ENCODE data around the gene NUP62. TPM values are rescaled to one million over a fixed set of nuclear protein-coding genes. Genes with fewer than 3 reads are reported as not detected.

The NUP62 gene
- total and polyA plus RNA-seq, 2 experiments from 2014 or later: 55.5 to 99.4 TPM

DNA sequence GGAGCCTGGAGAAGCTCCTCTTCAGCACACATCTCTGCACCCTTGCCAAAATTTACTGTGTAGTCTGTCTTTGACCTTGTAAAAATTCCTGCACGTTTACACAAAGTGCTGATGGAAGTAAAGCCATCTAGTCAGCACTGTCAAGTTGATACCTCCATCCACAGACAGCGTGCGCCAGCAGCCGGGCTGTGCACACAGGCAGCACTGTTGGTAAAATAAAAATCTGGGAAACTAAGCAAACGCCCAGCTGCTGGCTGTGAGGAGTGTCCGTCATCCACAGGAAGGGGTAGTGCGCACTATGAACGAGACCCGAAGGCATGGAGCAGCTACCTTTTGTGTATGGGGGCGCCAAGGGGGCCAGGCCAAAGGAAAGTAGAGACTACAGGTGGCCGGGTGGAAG is 49.0 kb upstream of the NUP62 start:
- H3K4me3 ChIP-seq: no peak overlapping the region
- DNase-seq (ENCODE audit: low spot score) (no peak), ATAC-seq (no peak)
- no peaks in the 10 kb centered on the region for H3K79me2 ChIP-seq (replicated peaks; ENCODE audit: insufficient read depth)
- H2AFZ ChIP-seq: no peak overlapping the region
- no peak overlapping the region for H3K27ac ChIP-seq (ENCODE audit: low read depth)
- no peaks in the 10 kb centered on the region; the same call in 2 of the 3 replicates for H3K9me3 Mint-ChIP-seq
- no peak overlapping the region for H3K4me3 Mint-ChIP-seq
- no peaks in the 10 kb centered on the region for H4K20me1 ChIP-seq (replicated peaks; ENCODE audit: insufficient read depth)
- no peak overlapping the region for H3K4me2 ChIP-seq
- no peaks in the 10 kb centered on the region for H3K36me3 ChIP-seq (ENCODE audit: insufficient read depth)
- no peaks in the 10 kb centered on the region for H3K27me3 ChIP-seq (ENCODE audit: insufficient read depth)
- H3K4me1 ChIP-seq (ENCODE audit: insufficient read depth): no peaks in the 10 kb centered on the region
- TF ChIP-seq, protein P1, sequence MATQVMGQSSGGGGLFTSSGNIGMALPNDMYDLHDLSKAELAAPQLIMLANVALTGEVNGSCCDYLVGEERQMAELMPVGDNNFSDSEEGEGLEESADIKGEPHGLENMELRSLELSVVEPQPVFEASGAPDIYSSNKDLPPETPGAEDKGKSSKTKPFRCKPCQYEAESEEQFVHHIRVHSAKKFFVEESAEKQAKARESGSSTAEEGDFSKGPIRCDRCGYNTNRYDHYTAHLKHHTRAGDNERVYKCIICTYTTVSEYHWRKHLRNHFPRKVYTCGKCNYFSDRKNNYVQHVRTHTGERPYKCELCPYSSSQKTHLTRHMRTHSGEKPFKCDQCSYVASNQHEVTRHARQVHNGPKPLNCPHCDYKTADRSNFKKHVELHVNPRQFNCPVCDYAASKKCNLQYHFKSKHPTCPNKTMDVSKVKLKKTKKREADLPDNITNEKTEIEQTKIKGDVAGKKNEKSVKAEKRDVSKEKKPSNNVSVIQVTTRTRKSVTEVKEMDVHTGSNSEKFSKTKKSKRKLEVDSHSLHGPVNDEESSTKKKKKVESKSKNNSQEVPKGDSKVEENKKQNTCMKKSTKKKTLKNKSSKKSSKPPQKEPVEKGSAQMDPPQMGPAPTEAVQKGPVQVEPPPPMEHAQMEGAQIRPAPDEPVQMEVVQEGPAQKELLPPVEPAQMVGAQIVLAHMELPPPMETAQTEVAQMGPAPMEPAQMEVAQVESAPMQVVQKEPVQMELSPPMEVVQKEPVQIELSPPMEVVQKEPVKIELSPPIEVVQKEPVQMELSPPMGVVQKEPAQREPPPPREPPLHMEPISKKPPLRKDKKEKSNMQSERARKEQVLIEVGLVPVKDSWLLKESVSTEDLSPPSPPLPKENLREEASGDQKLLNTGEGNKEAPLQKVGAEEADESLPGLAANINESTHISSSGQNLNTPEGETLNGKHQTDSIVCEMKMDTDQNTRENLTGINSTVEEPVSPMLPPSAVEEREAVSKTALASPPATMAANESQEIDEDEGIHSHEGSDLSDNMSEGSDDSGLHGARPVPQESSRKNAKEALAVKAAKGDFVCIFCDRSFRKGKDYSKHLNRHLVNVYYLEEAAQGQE (IDR thresholded peaks at IDR 0.05; ENCODE audit: unreplicated experiment): no peak
- H3K27ac Mint-ChIP-seq: no peak overlapping the region
- H3K4me1 Mint-ChIP-seq: no peaks in the 10 kb centered on the region
- no peaks in the 10 kb centered on the region for H3F3A ChIP-seq (replicated peaks; ENCODE audit: low read depth)
- H3K27me3 Mint-ChIP-seq (ENCODE audit: insufficient read depth, low read depth, poor library complexity): peaks cover 8% of the 10 kb centered on the region
- H3K9me2 ChIP-seq (ENCODE audit: insufficient read depth): no peaks in the 10 kb centered on the region
- H3K36me3 Mint-ChIP-seq (ENCODE audit: low read depth): no peaks in the 10 kb centered on the region; the same call in none of the 3 replicates

DNA sequence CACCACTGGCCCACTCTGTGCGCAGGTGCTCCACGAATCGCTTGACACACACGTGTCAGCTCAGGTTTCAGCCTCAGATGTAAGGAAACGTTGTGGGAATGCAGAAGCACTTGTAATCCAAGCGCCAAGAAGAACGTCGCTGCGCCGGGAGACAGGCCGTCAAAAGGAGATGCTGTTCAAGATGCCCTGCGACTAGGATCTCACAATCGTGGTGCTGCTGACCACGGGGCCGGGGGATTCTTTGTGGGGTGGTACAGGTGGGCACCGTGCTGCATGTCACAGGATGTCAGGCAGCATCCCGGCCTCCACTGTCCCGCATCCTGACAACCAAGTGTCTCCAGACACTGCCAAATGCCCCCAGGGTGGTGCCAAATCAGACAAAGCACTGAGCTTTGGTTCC is 48.6 kb upstream of the NUP62 start:
- no peaks in the 10 kb centered on the region; the same call in 2 of the 3 replicates for H3K9me3 Mint-ChIP-seq
- no peaks in the 10 kb centered on the region for H3K79me2 ChIP-seq (replicated peaks; ENCODE audit: insufficient read depth)
- no peak overlapping the region for H3K27ac Mint-ChIP-seq
- H3K36me3 ChIP-seq (ENCODE audit: insufficient read depth): no peaks in the 10 kb centered on the region
- no peak overlapping the region for H3K4me3 Mint-ChIP-seq
- H2AFZ ChIP-seq: no peak overlapping the region
- H3K27me3 ChIP-seq (ENCODE audit: insufficient read depth): no peaks in the 10 kb centered on the region
- no peaks in the 10 kb centered on the region for H4K20me1 ChIP-seq (replicated peaks; ENCODE audit: insufficient read depth)
- peaks cover 8% of the 10 kb centered on the region for H3K27me3 Mint-ChIP-seq (ENCODE audit: insufficient read depth, low read depth, poor library complexity)
- H3K9me2 ChIP-seq (ENCODE audit: insufficient read depth): no peaks in the 10 kb centered on the region
- ATAC-seq (no peak), DNase-seq (ENCODE audit: low spot score) (no peak)
- H3F3A ChIP-seq (replicated peaks; ENCODE audit: low read depth): no peaks in the 10 kb centered on the region
- no peak overlapping the region for H3K4me3 ChIP-seq
- H3K27ac ChIP-seq (ENCODE audit: low read depth): no peak overlapping the region
- no peak overlapping the region for H3K4me2 ChIP-seq
- no peaks in the 10 kb centered on the region; the same call in none of the 3 replicates for H3K36me3 Mint-ChIP-seq (ENCODE audit: low read depth)
- no peaks in the 10 kb centered on the region for H3K4me1 Mint-ChIP-seq
- H3K4me1 ChIP-seq (ENCODE audit: insufficient read depth): no peaks in the 10 kb centered on the region
- TF ChIP-seq, protein P1 (IDR thresholded peaks at IDR 0.05; ENCODE audit: unreplicated experiment): no peak
- TF ChIP-seq NANOG (IDR thresholded peaks at IDR 0.05; ENCODE audit: borderline replicate concordance) (no peak), ZNF114 (CRISPR knock-in tag; IDR thresholded peaks at IDR 0.05) (no peak), EZH2phosphoT487 (IDR thresholded peaks at IDR 0.05; ENCODE audit: unreplicated experiment) (no peak), POLR2AphosphoS5 (IDR thresholded peaks at IDR 0.05; ENCODE audit: low read depth) (no peak), JUNB (IDR thresholded peaks at IDR 0.05; ENCODE audit: unreplicated experiment) (no peak), EZH2 (IDR thresholded peaks at IDR 0.05; ENCODE audit: low read depth, unreplicated experiment) (no peak), STAT1 (IDR thresholded peaks at IDR 0.05; ENCODE audit: unreplicated experiment) (no peak), CREB1 (CRISPR knock-in tag; IDR thresholded peaks at IDR 0.05; ENCODE audit: low read depth) (no peak), ZNF331 (CRISPR knock-in tag; IDR thresholded peaks at IDR 0.05; ENCODE audit: low read depth) (no peak)
- TF ChIP-seq, protein P2, sequence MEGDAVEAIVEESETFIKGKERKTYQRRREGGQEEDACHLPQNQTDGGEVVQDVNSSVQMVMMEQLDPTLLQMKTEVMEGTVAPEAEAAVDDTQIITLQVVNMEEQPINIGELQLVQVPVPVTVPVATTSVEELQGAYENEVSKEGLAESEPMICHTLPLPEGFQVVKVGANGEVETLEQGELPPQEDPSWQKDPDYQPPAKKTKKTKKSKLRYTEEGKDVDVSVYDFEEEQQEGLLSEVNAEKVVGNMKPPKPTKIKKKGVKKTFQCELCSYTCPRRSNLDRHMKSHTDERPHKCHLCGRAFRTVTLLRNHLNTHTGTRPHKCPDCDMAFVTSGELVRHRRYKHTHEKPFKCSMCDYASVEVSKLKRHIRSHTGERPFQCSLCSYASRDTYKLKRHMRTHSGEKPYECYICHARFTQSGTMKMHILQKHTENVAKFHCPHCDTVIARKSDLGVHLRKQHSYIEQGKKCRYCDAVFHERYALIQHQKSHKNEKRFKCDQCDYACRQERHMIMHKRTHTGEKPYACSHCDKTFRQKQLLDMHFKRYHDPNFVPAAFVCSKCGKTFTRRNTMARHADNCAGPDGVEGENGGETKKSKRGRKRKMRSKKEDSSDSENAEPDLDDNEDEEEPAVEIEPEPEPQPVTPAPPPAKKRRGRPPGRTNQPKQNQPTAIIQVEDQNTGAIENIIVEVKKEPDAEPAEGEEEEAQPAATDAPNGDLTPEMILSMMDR (conservative IDR thresholded peaks at IDR 0.05; ENCODE audit: low read depth in 2 of 2): no peak
- TF ChIP-seq, protein P3, sequence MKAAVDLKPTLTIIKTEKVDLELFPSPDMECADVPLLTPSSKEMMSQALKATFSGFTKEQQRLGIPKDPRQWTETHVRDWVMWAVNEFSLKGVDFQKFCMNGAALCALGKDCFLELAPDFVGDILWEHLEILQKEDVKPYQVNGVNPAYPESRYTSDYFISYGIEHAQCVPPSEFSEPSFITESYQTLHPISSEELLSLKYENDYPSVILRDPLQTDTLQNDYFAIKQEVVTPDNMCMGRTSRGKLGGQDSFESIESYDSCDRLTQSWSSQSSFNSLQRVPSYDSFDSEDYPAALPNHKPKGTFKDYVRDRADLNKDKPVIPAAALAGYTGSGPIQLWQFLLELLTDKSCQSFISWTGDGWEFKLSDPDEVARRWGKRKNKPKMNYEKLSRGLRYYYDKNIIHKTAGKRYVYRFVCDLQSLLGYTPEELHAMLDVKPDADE (IDR thresholded peaks at IDR 0.05): no peak
